GM12891 (cell line): ENCODE data around the gene PARD6A.

Experiments used
- PAX5 ChIP-seq: IDR thresholded peaks from 2 replicates; pipeline ENCODE4 v1.6.1; 2011; ENCODE audit warnings: low read length, moderate library complexity, mild to moderate bottlenecking; ENCODE audit not compliant: insufficient read depth, severe bottlenecking
- POLR2A ChIP-seq: IDR thresholded peaks from 2 replicates; pipeline ENCODE4 v1.6.1; 2011; ENCODE audit warnings: low read depth, low read length, control low read depth
- POLR2AphosphoS5 ChIP-seq: IDR thresholded peaks from 2 replicates; pipeline ENCODE4 v1.6.1; 2011; ENCODE audit warnings: low read depth, low read length, control low read depth
- POU2F2 ChIP-seq: IDR thresholded peaks from 2 replicates; pipeline ENCODE4 v1.6.1; 2011; ENCODE audit warnings: low read depth, mild to moderate bottlenecking, control low read depth, low read length, moderate library complexity
- SPI1 ChIP-seq: IDR thresholded peaks from 2 replicates; pipeline ENCODE4 v1.6.1; 2011; ENCODE audit warnings: low read depth, low read length, control low read depth
- TAF1 ChIP-seq: IDR thresholded peaks from 2 replicates; pipeline ENCODE4 v1.6.1; 2011; ENCODE audit warnings: low read depth, low read length, control low read depth

DNA sequence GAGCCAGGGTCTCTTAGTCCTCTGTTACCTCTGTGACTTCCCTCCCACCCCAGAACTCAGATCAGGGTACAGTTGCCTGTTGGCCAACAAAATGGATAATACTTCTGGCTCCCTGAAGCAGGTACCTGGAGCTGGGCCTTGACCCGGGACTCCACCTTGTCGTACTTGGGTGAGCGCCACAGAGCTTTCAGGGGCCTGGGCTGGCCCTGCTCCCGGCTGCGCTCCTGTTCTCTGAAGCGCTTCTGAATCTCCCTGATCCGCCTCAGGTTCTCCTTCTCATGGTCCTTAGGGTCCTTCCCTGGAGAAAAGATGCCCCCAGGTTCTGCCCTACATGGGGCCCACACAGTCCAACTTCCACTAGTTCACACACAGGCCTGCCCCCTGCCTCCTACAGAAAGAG lies 4.1 kb downstream of the PARD6A start:
- no peak for TF ChIP-seq POLR2A
- no peak for TF ChIP-seq POLR2AphosphoS5
- TF ChIP-seq POU2F2: no peak
- TF ChIP-seq PAX5: no peak
- TF ChIP-seq SPI1: no peak
- no peak for TF ChIP-seq TAF1
